ENCODE data around the gene ATE1. TPM values are rescaled to one million over a fixed set of nuclear protein-coding genes. Genes with fewer than 3 reads are reported as not detected.

Gene ATE1
- total and polyA plus RNA-seq, 2 experiments from 2014 or later = 17.4 to 24.5 TPM

DNA sequence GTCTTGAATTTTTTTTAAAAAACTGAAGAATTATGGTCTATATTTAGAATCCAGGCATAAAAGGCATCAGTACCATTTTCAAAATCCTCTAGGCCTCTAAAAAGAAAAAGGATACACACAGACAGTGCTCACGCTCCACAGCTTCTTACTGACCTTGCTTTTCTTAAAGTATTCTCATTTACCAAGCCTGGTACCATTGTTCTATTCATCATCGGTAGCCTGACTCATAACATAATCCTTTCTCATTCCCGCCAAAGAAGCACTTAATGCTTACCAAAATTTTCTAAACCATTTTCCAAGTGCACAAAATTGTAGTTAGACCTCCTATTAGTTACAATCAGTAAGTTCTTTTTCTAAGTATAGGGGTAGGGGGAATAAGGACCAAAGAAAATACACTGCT, 54.6 kb downstream of the ATE1 start (continued):
- TF ChIP-seq, protein P1, sequence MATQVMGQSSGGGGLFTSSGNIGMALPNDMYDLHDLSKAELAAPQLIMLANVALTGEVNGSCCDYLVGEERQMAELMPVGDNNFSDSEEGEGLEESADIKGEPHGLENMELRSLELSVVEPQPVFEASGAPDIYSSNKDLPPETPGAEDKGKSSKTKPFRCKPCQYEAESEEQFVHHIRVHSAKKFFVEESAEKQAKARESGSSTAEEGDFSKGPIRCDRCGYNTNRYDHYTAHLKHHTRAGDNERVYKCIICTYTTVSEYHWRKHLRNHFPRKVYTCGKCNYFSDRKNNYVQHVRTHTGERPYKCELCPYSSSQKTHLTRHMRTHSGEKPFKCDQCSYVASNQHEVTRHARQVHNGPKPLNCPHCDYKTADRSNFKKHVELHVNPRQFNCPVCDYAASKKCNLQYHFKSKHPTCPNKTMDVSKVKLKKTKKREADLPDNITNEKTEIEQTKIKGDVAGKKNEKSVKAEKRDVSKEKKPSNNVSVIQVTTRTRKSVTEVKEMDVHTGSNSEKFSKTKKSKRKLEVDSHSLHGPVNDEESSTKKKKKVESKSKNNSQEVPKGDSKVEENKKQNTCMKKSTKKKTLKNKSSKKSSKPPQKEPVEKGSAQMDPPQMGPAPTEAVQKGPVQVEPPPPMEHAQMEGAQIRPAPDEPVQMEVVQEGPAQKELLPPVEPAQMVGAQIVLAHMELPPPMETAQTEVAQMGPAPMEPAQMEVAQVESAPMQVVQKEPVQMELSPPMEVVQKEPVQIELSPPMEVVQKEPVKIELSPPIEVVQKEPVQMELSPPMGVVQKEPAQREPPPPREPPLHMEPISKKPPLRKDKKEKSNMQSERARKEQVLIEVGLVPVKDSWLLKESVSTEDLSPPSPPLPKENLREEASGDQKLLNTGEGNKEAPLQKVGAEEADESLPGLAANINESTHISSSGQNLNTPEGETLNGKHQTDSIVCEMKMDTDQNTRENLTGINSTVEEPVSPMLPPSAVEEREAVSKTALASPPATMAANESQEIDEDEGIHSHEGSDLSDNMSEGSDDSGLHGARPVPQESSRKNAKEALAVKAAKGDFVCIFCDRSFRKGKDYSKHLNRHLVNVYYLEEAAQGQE (IDR thresholded peaks at IDR 0.05; ENCODE audit: unreplicated experiment) = no peak

DNA sequence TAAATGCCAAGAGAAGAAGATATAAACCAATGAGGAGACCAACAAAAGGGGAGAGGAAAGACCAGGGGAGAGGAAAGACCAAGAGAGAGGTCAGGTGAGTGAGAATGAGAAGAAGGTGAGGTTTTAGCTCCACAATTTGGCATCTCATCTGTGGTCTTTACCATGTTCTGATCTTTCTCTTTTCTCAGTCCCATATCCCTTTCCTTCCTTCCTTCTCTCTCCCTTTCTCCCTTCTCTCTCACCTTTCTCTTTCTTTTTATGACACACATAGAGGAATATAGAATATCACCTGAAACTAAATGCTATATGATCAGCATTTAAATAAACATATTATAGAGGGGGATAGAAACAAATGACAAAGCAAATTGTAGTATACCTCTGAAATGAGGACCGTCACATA, 57.4 kb downstream of the ATE1 start:
- H2AFZ ChIP-seq = no peak overlapping the region
- Mint-ChIP-seq H3K4me3 (no peak overlapping the region), H3K36me3 (ENCODE audit: low read depth) (peaks cover 8% of the 10 kb centered on the region), H3K4me1 (peaks cover 10% of the 10 kb centered on the region; the same call in 2 of the 3 replicates), H3K27ac (peak overlapping the region; percentile 37; the same call in 1 of the 2 replicates), H3K9me3 (no peaks in the 10 kb centered on the region), H3K27me3 (ENCODE audit: insufficient read depth, low read depth, poor library complexity) (no peaks in the 10 kb centered on the region)
- no peaks in the 10 kb centered on the region for H3K27me3 ChIP-seq (ENCODE audit: insufficient read depth)
- no peak overlapping the region for H3K4me3 ChIP-seq
- no peaks in the 10 kb centered on the region for H4K20me1 ChIP-seq (replicated peaks; ENCODE audit: insufficient read depth)
- H3K9me2 ChIP-seq (ENCODE audit: insufficient read depth) = no peaks in the 10 kb centered on the region
- DNase-seq (ENCODE audit: low spot score) = no peak
- H3K4me2 ChIP-seq = no peak overlapping the region
- peaks cover 9% of the 10 kb centered on the region; the same call in 1 of the 2 replicates for H3K4me1 ChIP-seq (ENCODE audit: insufficient read depth)
- TF ChIP-seq CREB1 (CRISPR knock-in tag; IDR thresholded peaks at IDR 0.05; ENCODE audit: low read depth) = no peak
- TF ChIP-seq ZNF331 (CRISPR knock-in tag; IDR thresholded peaks at IDR 0.05; ENCODE audit: low read depth) = no peak
- TF ChIP-seq, protein P2, sequence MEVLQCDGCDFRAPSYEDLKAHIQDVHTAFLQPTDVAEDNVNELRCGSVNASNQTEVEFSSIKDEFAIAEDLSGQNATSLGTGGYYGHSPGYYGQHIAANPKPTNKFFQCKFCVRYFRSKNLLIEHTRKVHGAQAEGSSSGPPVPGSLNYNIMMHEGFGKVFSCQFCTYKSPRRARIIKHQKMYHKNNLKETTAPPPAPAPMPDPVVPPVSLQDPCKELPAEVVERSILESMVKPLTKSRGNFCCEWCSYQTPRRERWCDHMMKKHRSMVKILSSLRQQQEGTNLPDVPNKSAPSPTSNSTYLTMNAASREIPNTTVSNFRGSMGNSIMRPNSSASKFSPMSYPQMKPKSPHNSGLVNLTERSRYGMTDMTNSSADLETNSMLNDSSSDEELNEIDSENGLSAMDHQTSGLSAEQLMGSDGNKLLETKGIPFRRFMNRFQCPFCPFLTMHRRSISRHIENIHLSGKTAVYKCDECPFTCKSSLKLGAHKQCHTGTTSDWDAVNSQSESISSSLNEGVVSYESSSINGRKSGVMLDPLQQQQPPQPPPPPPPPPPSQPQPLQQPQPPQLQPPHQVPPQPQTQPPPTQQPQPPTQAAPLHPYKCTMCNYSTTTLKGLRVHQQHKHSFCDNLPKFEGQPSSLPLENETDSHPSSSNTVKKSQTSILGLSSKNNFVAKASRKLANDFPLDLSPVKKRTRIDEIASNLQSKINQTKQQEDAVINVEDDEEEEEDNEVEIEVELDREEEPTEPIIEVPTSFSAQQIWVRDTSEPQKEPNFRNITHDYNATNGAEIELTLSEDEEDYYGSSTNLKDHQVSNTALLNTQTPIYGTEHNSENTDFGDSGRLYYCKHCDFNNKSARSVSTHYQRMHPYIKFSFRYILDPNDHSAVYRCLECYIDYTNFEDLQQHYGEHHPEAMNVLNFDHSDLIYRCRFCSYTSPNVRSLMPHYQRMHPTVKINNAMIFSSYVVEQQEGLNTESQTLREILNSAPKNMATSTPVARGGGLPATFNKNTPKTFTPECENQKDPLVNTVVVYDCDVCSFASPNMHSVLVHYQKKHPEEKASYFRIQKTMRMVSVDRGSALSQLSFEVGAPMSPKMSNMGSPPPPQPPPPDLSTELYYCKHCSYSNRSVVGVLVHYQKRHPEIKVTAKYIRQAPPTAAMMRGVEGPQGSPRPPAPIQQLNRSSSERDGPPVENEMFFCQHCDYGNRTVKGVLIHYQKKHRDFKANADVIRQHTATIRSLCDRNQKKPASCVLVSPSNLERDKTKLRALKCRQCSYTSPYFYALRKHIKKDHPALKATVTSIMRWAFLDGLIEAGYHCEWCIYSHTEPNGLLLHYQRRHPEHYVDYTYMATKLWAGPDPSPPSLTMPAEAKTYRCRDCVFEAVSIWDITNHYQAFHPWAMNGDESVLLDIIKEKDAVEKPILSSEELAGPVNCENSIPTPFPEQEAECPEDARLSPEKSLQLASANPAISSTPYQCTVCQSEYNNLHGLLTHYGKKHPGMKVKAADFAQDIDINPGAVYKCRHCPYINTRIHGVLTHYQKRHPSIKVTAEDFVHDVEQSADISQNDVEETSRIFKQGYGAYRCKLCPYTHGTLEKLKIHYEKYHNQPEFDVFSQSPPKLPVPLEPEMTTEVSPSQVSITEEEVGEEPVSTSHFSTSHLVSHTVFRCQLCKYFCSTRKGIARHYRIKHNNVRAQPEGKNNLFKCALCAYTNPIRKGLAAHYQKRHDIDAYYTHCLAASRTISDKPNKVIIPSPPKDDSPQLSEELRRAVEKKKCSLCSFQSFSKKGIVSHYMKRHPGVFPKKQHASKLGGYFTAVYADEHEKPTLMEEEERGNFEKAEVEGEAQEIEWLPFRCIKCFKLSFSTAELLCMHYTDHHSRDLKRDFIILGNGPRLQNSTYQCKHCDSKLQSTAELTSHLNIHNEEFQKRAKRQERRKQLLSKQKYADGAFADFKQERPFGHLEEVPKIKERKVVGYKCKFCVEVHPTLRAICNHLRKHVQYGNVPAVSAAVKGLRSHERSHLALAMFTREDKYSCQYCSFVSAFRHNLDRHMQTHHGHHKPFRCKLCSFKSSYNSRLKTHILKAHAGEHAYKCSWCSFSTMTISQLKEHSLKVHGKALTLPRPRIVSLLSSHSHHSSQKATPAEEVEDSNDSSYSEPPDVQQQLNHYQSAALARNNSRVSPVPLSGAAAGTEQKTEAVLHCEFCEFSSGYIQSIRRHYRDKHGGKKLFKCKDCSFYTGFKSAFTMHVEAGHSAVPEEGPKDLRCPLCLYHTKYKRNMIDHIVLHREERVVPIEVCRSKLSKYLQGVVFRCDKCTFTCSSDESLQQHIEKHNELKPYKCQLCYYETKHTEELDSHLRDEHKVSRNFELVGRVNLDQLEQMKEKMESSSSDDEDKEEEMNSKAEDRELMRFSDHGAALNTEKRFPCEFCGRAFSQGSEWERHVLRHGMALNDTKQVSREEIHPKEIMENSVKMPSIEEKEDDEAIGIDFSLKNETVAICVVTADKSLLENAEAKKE (CRISPR knock-in tag; IDR thresholded peaks at IDR 0.05) = no peak
- TF ChIP-seq EZH2 (IDR thresholded peaks at IDR 0.05; ENCODE audit: low read depth, unreplicated experiment) = no peak
- TF ChIP-seq STAT1 (IDR thresholded peaks at IDR 0.05; ENCODE audit: unreplicated experiment) = no peak
- TF ChIP-seq, protein P3, sequence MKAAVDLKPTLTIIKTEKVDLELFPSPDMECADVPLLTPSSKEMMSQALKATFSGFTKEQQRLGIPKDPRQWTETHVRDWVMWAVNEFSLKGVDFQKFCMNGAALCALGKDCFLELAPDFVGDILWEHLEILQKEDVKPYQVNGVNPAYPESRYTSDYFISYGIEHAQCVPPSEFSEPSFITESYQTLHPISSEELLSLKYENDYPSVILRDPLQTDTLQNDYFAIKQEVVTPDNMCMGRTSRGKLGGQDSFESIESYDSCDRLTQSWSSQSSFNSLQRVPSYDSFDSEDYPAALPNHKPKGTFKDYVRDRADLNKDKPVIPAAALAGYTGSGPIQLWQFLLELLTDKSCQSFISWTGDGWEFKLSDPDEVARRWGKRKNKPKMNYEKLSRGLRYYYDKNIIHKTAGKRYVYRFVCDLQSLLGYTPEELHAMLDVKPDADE (IDR thresholded peaks at IDR 0.05) = no peak
- H3K36me3 ChIP-seq (ENCODE audit: insufficient read depth) = no peaks in the 10 kb centered on the region
- H3F3A ChIP-seq (replicated peaks; ENCODE audit: low read depth) = no peaks in the 10 kb centered on the region
- no peak overlapping the region for H3K27ac ChIP-seq (ENCODE audit: low read depth)
- no peak for ATAC-seq
- peaks cover 7% of the 10 kb centered on the region; the same call in 1 of the 2 replicates for H3K79me2 ChIP-seq (replicated peaks; ENCODE audit: insufficient read depth)

All from GM23338 (cell line).